ENCODE measurements around the gene C15orf39.
"Not testable (repeated sequence)": the region's sequence is repeated elsewhere in the genome, so short reads cannot be mapped to it uniquely, and the experiment has no call there.

- TF ChIP-seq CTCF (conservative IDR thresholded peaks at IDR 0.05; ENCODE audit: low read depth, low read length); EZH2 (IDR thresholded peaks at IDR 0.05; ENCODE audit: borderline replicate concordance, low read depth, low read length, poor library complexity, severe bottlenecking): not testable (repeated sequence)
These were observed 35.1 kb upstream of the C15orf39 start for GRCh38 chr15:75166489-75167063.
